GM18873 (cell line): Measurements from ENCODE around the gene FUS.

Experiments
- ATAC-seq: cut with Tn5 transposase; IDR thresholded peaks from one replicate; pipeline ENCODE4 v1.9.1; 2021; ENCODE audit warnings: mild to moderate bottlenecking, moderate library complexity, moderate number of reproducible peaks; ENCODE audit not compliant: unreplicated experiment, low FRiP score

The FUS gene

DNA sequence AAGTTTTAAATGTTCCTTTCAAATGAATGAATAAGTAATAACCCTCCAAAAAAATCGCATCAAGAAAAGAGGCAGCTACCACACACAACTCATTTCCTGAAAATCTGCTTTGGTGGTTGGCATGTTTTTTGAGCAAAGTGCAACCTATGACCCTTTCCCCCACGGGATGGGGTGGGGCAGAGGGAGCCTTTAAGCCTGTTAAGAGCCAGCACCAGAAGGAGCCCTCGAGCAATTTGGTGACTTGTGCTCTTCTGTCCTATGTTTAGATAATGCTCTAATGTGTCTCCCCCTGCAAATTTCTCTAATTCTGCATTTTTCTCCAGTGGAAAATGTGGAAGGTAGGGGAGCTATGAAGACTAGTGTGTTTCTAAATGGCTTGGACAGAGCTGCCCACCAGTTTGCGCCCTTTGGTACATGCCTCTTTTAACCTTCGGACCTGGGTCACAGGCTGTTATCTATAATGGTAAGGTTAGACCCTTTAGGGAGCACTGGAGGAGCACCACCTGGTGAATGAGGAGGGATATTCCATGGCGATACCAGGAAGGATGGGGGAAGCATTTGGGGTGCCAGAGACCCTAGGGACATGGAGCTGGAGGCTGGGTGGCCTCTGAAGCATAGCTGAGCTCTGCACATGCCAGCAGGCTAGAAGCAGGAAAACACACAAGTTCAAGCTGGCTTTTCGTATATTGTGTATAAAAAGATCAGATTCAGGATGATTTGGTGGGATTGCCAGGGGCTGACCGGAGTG, 21.1 kb downstream of the FUS start:
- ATAC-seq, result no peak

DNA sequence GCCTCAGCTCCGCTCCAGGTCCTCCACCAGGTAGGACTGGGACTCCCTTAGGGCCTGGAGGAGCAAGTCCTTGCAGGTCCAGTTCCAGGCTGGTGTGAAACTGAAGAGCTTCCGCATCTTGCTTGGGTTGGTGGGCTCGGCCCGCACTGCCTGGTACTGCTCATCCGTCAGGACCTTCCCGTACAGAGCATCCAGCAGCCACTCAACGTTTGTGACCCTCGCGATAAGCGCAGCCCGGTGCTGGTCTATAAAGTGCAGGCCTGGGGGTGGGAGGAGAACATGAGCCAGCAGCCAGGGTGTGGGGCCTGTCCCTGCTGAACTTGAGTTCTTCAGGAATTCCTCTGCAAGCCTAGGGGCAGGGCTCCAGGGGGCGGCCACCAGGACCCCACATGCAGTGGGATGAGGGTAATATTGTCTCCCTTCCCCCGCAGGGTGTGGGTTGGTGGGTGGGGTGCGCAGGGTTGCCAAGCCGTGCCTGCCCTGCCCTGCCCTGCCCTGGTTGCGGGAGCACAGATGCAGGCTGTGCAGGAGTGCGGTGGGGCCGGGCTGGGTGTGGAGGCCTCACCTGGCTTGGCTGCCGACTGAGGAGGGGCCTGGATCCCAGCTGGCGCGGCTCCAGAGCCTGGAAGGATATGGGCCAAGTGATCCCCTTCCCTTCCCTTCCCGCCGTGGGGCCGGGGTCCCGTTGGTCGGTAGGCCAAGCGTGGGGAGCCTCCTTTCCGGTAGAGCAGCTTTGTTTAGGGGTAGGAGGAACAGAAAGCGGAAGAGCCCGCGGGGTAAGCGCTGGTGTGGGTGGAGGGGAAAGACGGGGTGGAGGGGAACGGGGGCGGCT, 21.9 kb downstream of the FUS start:
- ATAC-seq, result no peak

DNA sequence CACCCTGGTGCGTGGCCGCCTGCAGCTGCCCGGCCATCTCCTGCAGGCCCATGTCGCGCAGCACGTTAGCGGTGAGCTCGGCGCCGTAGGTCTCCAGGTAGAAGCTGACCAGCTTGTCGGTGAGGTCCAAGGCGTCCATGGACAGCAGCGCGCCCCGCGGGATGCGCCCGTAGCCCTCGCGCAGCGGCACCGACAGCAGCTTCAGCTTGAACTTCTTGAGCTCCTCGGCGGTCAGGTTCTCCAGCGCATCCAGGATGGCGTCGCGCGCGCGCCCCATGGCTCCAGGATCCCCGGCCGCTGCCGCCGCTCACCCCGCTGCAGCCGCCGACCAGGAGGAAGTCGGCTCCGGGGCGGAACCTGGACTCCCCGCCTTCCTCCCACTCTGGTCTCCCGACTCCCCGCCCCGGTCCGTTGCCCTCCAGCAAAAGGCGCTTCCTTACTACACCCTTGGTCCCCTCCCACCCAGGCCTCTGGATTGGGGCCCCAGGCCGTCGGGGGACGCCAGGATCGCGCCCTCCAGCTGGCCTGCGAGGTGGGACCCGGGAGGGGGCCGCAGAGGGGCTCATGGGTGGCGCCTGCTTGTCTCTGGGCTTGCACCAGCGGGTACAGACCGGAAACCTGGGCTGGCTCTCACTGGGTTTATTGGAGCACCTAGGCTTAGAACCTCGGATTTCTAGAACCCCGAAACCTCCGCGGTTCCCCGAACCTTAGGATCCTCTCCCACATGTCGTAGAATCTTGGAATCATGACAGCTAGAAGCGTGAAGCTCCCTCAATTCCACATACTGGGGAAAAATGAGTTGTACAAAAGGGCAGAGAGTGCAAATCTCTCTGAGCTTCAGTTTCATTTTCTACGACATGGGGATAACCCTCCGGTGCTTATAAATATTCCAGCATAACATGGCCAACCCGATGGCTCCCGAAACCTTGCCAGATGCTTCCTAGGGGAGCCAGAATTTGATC, 22.8 kb downstream of the FUS start, which contains the start of gene PYCARD:
TSS of gene PYCARD (minus strand) at position 347 of the 962 bp plus-strand sequence. CDS start at position 277, 70 bp downstream.
- ATAC-seq, result no peak

DNA sequence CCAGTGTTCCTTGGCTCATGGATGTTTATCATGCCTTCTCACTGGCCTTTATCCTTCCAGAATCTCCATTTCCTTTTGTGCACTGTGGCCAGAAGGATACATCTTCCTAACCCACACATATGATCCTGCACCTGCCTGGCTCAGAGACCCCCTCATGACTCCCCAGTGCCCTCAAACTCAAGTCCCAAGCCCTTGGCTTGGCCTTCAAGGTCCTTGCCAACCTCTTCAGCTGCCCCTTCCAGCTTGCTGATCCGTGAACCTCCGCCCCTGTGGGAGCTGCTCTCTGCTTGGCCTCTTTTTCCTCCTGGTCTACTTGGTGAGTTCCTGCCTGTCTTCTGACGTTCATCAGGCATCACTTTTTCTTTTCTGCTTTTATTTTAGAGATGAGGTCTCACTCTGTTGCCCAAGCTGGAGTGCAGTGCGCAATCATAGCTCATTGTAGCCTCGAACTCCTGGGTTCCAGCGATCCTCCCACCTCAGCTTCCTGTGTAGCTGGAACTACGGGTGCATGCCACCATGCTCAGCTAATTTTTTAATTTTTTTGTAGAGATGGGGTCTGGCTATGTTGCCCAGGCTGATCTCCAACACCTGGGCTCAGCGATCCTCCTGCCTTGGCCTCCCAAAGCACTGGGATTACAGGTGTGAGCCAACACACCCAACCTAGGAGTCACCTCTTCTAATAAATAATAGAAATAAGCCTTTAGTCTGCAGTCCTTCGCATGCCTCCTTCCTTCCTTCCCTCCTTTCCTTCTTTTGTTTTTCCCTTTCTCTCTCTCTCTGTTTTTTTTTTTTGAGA, 25.1 kb downstream of the FUS start:
- ATAC-seq, result no peak

- ATAC-seq, result no peak
Measured at GRCh38 chr16:31206776-31207175, 26.8 kb downstream of the FUS start.

GRCh38 chr16:31213342-31213741, 33.4 kb downstream of the FUS start:
- ATAC-seq, result no peak

DNA sequence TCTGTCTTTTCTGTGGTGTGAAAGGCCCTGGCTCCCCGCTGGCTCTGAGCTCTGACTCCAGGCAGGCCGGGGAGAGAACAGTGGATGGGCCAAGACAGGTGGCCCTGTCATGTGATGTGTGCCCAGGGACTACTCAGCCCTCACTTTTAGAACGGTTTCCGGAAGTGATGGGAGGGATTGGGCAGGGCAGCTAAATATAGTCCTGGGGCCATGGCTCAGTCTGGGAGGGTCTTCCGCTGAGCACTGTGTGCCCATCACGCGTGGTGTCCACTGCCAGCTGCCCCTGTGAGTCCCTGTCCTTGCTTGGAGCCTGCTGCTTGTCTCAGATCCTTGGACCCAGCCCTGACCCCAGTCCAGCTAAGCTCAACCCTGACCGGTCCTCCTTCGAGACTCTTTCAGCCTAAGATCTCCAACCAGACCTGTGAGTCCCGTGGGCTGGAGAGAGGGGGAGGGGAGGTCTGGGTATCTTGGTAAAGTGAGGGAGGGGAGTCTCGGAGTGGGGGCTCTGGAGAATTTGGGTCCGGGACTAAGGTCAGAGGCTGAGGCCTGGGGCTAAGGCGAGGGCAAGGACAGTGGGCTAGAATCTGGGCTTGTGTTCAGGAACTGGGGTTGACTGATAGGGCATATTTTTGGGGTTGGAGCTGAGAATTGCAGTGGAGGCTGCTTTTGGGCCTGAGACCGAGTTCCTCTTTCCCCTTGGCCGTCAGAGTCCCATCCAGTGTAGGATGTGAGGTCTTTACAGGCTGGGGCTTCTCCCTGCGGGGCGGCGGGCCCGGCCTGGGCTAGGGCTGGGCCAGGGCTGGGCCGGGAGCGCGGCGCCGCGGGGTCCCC, 34.2 kb downstream of the FUS start, which contains the start of gene TRIM72:
TSS of gene TRIM72 (plus strand) at position 243 of the 831 bp plus-strand sequence. CDS start 620 bp downstream, outside the sequence.
- ATAC-seq, result no peak

DNA sequence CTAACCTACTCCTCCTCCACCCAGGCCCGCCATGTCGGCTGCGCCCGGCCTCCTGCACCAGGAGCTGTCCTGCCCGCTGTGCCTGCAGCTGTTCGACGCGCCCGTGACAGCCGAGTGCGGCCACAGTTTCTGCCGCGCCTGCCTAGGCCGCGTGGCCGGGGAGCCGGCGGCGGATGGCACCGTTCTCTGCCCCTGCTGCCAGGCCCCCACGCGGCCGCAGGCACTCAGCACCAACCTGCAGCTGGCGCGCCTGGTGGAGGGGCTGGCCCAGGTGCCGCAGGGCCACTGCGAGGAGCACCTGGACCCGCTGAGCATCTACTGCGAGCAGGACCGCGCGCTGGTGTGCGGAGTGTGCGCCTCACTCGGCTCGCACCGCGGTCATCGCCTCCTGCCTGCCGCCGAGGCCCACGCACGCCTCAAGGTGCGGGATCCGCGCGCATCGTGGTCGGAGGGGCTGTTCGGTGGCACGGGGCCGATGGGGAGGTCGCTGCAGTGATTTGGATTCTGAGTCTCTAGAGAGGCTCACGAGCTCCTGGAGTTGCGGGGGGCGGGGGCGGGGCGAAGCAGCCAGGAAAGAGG, 34.9 kb downstream of the FUS start:
- ATAC-seq, result no peak

GRCh38 chr16:31215287-31216162, 35.6 kb downstream of the FUS start:
- ATAC-seq, result no peak

GRCh38 chr16:31216422-31217135, 36.6 kb downstream of the FUS start, which contains the start of gene PYDC1:
Gene PYDC1 (minus strand): TSS chr16:31217135. CDS start chr16:31217028, 107 bp downstream.
- no peak for ATAC-seq

DNA sequence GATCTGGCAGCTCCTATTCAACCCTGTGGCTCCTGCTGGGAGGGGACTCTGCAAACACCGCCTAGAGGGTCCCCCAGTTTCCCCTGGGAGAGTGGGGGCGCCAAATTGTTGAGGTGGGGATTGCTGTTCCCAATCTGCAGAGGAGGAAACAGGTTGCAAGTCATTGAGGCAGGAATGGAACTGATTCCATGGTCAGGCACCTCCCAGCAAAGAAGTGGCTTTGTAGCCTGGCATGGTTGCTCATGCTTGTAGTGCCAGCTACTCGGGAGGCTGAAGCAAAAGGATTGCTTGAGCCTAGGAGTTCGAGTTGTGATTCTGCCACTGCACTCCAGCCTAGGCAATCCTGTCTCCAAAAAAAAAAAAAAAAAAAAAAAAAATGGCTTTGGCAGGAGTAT, 37.2 kb downstream of the FUS start:
- ATAC-seq, result no peak

GRCh38 chr16:31219154-31219741, 39.3 kb downstream of the FUS start:
- ATAC-seq, result no peak

DNA sequence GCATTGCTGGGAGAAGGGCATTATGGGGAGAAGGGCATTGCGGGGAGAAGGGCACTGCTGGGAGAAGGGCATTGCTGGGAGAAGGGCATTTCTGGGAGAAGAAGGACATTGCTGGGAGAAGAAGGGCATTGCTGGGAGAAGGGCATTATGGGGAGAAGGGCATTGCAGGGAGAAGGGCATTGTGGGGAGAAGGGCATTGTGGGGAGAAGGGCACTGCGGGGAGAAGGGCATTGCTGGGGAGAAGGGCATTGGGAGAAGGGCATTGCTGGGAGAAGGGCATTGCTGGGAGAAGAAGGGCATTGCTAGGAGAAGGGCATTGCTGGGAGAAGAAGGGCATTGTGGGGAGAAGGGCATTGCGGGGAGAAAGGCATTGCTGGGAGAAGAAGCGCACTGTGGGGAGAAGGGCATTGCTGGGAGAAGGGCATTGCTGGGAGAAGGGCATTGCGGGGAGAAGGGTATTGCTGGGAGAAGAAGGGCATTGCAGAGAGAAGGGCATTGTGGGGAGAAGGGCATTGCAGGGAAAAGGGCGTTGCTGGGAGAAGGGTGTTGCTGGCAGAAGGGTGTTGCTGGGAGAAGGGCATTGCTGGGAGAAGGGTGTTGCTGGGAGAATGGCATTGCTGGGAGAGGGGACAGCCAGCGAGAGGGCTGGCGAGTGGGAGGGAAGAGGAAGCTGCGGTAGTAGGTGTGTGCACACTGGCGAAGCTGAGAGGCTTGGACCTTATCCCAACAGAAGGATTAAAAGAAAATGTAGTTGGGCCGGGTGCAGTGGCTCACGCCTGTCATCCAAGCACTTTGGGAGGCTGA, 41.6 kb downstream of the FUS start:
- ATAC-seq, result no peak

GRCh38 chr16:31223044-31223443, 43.1 kb downstream of the FUS start:
- no peak for ATAC-seq

DNA sequence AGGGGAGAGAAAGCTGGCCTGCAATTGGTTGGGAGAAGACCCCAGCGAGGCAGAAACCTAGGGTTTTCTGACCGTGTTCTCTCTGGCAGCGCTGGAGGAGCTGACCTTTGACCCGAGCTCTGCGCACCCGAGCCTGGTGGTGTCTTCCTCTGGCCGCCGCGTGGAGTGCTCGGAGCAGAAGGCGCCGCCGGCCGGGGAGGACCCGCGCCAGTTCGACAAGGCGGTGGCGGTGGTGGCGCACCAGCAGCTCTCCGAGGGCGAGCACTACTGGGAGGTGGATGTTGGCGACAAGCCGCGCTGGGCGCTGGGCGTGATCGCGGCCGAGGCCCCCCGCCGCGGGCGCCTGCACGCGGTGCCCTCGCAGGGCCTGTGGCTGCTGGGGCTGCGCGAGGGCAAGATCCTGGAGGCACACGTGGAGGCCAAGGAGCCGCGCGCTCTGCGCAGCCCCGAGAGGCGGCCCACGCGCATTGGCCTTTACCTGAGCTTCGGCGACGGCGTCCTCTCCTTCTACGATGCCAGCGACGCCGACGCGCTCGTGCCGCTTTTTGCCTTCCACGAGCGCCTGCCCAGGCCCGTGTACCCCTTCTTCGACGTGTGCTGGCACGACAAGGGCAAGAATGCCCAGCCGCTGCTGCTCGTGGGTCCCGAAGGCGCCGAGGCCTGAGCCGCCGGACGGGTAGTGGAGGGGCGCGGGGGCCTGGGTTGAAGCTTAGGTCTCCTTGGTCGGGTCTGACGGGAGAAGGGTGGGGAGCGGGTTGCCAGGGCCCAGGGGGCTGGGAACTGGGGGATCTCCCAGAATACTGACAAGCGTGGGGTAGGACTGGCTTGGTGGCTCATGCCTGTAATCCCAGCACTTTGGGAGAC, 44.4 kb downstream of the FUS start:
- no peak for ATAC-seq
